ENCODE data around the gene OR1F1. TPM values are rescaled to one million over a fixed set of nuclear protein-coding genes. Genes with fewer than 3 reads are reported as not detected.

Gene OR1F1
- total and polyA plus RNA-seq, 9 of the 15 experiments (the other 6 are each of a cell fraction or from before 2014, with no cell fraction given): 0.15 to 0.61 (median 0.35) TPM; not detected in 3

DNA sequence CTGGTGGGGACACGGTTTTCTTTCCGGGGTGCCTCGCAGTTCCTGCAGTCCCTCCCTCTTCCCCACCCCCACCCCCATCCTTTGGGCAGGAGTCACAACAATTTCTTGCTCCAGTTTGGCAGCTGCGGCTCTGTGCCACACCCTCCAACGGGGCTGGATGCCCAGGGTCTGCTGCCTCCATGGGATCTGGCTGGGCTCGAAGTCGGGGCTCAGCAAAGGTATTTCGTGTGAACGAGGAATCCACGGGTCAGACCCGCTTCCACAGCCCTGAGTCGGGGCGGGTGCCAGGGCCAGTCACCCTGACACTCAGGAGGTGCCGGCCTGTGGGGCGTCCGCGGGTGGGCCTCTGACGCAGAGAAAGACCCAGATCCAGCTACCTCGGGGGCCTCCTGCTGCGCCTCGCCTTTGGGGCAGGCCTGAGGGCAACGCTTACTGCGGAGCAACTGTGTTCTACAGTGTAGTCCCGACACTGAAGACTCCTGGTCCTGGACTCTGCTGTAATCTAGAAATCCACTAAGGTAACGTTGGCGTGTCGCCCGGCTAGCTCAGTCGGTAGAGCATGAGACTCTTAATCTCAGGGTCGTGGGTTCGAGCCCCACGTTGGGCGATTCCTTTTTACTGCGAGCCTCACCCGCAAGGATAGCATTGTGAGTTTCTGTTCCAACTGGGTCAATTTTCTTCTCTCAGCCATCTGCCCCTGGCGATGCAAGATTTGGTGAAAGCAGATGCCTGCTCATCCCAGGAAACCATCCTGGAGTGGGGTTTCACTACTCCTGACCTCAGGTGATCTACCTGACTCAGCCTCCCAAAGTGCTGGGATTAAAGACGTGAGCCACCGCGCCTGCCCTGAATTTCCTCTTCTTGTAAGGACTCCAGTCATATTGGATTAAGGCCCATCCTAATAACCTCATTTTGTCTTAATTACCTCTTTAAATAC lies 12.6 kb upstream of the OR1F1 start (continued):
- TF ChIP-seq BRD9 (IDR thresholded peaks at IDR 0.05; ENCODE audit: low read depth, partially characterized antibody) (peak; percentile 74), ZZZ3 (IDR thresholded peaks at IDR 0.05) (no peak), ZNF785 (CRISPR knock-in tag; IDR thresholded peaks at IDR 0.05) (no peak), HEY1 (CRISPR knock-in tag; IDR thresholded peaks at IDR 0.05; ENCODE audit: borderline replicate concordance) (no peak), KDM5B (IDR thresholded peaks at IDR 0.05; ENCODE audit: insufficient replicate concordance, low read depth, low read length) (peak; percentile 45), ZBTB33 (CRISPR knock-in tag; IDR thresholded peaks at IDR 0.05) (0 out of 2 replicates have a peak, but pooled peaks have one; percentile 44), ATF7 (IDR thresholded peaks at IDR 0.05) (peak; percentile 70; the same call in 1 of the 2 replicates), ZSCAN29 (IDR thresholded peaks at IDR 0.05) (peak; percentile 63; the same call in 1 of the 2 replicates), SOX6 (IDR thresholded peaks at IDR 0.05) (peak; percentile 44; the same call in 1 of the 2 replicates), MEIS2 (IDR thresholded peaks at IDR 0.05; ENCODE audit: partially characterized antibody) (no peak), EZH2 (IDR thresholded peaks at IDR 0.05; ENCODE audit: borderline replicate concordance, low read depth, low read length) (no peak), ZEB2 (IDR thresholded peaks at IDR 0.05) (0 out of 2 replicates have a peak, but pooled peaks have one; percentile 30), BHLHE40 (IDR thresholded peaks at IDR 0.05; ENCODE audit: low read length) (peak; percentile 35; the same call in 1 of the 2 replicates)
- TF ChIP-seq, protein P1, sequence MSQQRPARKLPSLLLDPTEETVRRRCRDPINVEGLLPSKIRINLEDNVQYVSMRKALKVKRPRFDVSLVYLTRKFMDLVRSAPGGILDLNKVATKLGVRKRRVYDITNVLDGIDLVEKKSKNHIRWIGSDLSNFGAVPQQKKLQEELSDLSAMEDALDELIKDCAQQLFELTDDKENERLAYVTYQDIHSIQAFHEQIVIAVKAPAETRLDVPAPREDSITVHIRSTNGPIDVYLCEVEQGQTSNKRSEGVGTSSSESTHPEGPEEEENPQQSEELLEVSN (IDR thresholded peaks at IDR 0.05; ENCODE audit: borderline replicate concordance in 1 of 2, extremely low read depth in 1 of 2, insufficient read depth in 1 of 2, insufficient read length in 1 of 2, low read depth in 1 of 2, low read length in 1 of 2, poor library complexity in 1 of 2, severe bottlenecking in 1 of 2): peak in 1 of 2 experiments; percentile 24
- TF ChIP-seq, protein P2, sequence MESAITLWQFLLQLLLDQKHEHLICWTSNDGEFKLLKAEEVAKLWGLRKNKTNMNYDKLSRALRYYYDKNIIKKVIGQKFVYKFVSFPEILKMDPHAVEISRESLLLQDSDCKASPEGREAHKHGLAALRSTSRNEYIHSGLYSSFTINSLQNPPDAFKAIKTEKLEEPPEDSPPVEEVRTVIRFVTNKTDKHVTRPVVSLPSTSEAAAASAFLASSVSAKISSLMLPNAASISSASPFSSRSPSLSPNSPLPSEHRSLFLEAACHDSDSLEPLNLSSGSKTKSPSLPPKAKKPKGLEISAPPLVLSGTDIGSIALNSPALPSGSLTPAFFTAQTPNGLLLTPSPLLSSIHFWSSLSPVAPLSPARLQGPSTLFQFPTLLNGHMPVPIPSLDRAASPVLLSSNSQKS (CRISPR knock-in tag; IDR thresholded peaks at IDR 0.05): no peak
